ENCODE measurements around the gene IMPA2. TPM values are rescaled to one million over a fixed set of nuclear protein-coding genes. Genes with fewer than 3 reads are reported as not detected.

IMPA2 gene
- total and polyA plus RNA-seq, 2 experiments from 2014 or later: 75.6 to 130 TPM

- H3K27me3 ChIP-seq: no peaks in the 10 kb centered on the region
- H3K79me2 ChIP-seq: no peaks in the 10 kb centered on the region
- no peak for TF ChIP-seq EZH2phosphoT487 (IDR thresholded peaks at IDR 0.05; ENCODE audit: low read depth, severe bottlenecking, unreplicated experiment)
- H2AFZ ChIP-seq: no peak overlapping the region
- no peaks in the 10 kb centered on the region for H3K9me3 ChIP-seq (ENCODE audit: low read depth)
- H3K27ac ChIP-seq: peak overlapping the region; percentile 97
- H3K4me3 ChIP-seq: no peak overlapping the region
- WGBS (ENCODE audit: low lambda C conversion rate, missing lambda C conversion rate): 71% methylated on average over 1 of the region's 1 CpG
- peaks cover 39% of the 10 kb centered on the region for H3K4me1 ChIP-seq (ENCODE audit: insufficient read depth)
- DNase-seq (ENCODE audit: low spot score): peak; percentile 5
- H3K9me2 ChIP-seq (replicated peaks; ENCODE audit: insufficient read depth): no peaks in the 10 kb centered on the region
- no peak overlapping the region for H3K4me2 ChIP-seq
- H4K20me1 ChIP-seq (ENCODE audit: insufficient read depth, poor library complexity, severe bottlenecking): no peaks in the 10 kb centered on the region
- no peaks in the 10 kb centered on the region for H3K36me3 ChIP-seq (replicated peaks; ENCODE audit: insufficient read depth, low read depth)
Observed at GRCh38 chr18:12003894-12004293, 22.6 kb downstream of the IMPA2 start.

DNA sequence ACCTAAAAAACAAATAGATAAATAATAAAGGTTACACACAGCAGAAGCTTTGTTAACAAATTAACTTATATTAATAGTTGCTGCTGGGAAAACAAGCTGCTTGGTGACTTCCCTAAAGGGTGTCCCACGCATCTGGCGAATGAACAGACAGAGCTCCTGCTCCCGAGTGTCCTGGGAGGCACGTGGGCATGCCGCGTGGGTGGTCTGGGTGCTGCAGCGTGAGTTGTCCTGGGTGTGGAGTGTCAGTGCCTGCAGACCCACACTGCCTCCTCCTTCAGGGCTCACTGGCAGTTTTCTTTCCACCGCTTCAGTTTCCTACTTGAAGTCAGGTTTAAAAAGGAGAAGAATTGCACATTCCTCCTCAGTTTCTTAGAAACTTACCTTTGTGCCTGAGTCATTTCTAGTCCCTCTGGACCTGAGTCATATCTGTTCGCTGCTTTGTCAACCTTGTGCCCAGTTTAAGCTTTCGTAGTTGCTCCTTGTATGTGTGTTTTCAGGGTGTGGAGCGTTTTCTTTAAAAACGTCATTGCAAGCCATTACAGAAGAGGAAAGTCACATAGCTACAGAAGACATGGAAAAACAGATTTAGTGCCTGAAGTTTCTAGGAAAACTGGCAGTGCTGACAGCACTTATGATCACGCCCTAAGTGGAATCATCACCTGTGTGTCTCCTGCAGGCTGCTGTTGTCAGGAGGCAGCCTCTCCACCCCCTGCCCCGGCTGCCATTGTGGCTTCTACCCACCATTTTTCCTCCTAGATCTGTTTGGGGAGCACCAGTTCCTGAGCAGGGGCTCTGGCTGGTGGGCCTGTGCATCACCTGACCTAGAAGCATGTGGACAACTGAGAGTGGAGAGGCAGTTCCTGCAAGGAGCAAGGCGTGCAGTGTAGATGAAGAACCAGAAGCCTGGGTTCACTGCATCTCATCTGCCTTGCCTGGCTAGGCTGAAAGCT lies 24.5 kb downstream of the IMPA2 start:
- peak; percentile 73 for DNase-seq (ENCODE audit: low spot score)
- H3K4me3 ChIP-seq: no peak overlapping the region
- no peaks in the 10 kb centered on the region for H3K79me2 ChIP-seq
- no peaks in the 10 kb centered on the region for H3K36me3 ChIP-seq (replicated peaks; ENCODE audit: insufficient read depth, low read depth)
- H3K9me3 ChIP-seq (ENCODE audit: low read depth): no peaks in the 10 kb centered on the region
- H3K27ac ChIP-seq: peak overlapping the region; percentile 97
- H2AFZ ChIP-seq: no peak overlapping the region
- H3K4me1 ChIP-seq (ENCODE audit: insufficient read depth): peaks cover 39% of the 10 kb centered on the region
- TF ChIP-seq CTCF (IDR thresholded peaks at IDR 0.05; ENCODE audit: poor library complexity): no peak
- TF ChIP-seq EZH2phosphoT487 (IDR thresholded peaks at IDR 0.05; ENCODE audit: low read depth, severe bottlenecking, unreplicated experiment): no peak
- TF ChIP-seq EZH2 (IDR thresholded peaks at IDR 0.05; ENCODE audit: borderline replicate concordance): no peak
- no peaks in the 10 kb centered on the region for H3K9me2 ChIP-seq (replicated peaks; ENCODE audit: insufficient read depth)
- no peaks in the 10 kb centered on the region for H3K27me3 ChIP-seq
- H4K20me1 ChIP-seq (ENCODE audit: insufficient read depth, poor library complexity, severe bottlenecking): no peaks in the 10 kb centered on the region
- WGBS (ENCODE audit: low lambda C conversion rate, missing lambda C conversion rate): 63% methylated on average over 15 of the region's 15 CpGs
- H3K4me2 ChIP-seq: peak overlapping the region; percentile 41

DNA sequence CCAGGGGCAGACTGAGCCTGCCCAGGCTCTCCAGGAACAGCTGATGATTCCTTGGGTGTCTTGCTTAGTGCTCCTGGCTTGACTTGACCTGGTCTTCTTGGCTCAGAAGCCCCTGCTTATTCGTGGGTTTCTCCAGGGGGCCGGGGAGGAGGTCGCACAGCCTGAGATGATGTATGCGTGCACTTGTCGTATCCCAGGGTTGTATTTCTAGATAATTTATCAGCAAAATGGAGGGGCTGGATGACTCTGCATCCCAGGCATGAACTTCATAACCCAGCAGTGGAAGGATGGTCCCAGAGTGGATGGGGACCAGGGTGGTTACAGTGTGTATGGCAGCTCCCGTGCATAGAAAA lies 25.2 kb downstream of the IMPA2 start:
- no peaks in the 10 kb centered on the region for H3K27me3 ChIP-seq
- H4K20me1 ChIP-seq (ENCODE audit: insufficient read depth, poor library complexity, severe bottlenecking): no peaks in the 10 kb centered on the region
- no peak overlapping the region for H3K4me3 ChIP-seq
- peak overlapping the region; percentile 40 for H3K4me2 ChIP-seq
- H3K9me2 ChIP-seq (replicated peaks; ENCODE audit: insufficient read depth): no peaks in the 10 kb centered on the region
- no peak for TF ChIP-seq EZH2phosphoT487 (IDR thresholded peaks at IDR 0.05; ENCODE audit: low read depth, severe bottlenecking, unreplicated experiment)
- TF ChIP-seq EZH2 (IDR thresholded peaks at IDR 0.05; ENCODE audit: borderline replicate concordance): no peak
- TF ChIP-seq CTCF (IDR thresholded peaks at IDR 0.05; ENCODE audit: poor library complexity): no peak
- 95% methylated on average over 6 of the region's 6 CpGs for WGBS (ENCODE audit: low lambda C conversion rate, missing lambda C conversion rate)
- H3K36me3 ChIP-seq (replicated peaks; ENCODE audit: insufficient read depth, low read depth): no peaks in the 10 kb centered on the region
- no peaks in the 10 kb centered on the region for H3K9me3 ChIP-seq (ENCODE audit: low read depth)
- no peak overlapping the region for H2AFZ ChIP-seq
- peak overlapping the region; percentile 97 for H3K27ac ChIP-seq
- H3K79me2 ChIP-seq: no peaks in the 10 kb centered on the region
- no peak for DNase-seq (ENCODE audit: low spot score)
- H3K4me1 ChIP-seq (ENCODE audit: insufficient read depth): peaks cover 36% of the 10 kb centered on the region

GRCh38 chr18:12007063-12007462 lies 25.8 kb downstream of the IMPA2 start:
- H3K9me2 ChIP-seq (replicated peaks; ENCODE audit: insufficient read depth): no peaks in the 10 kb centered on the region
- H3K4me3 ChIP-seq: no peak overlapping the region
- TF ChIP-seq CTCF (IDR thresholded peaks at IDR 0.05; ENCODE audit: poor library complexity): no peak
- no peak for TF ChIP-seq EZH2phosphoT487 (IDR thresholded peaks at IDR 0.05; ENCODE audit: low read depth, severe bottlenecking, unreplicated experiment)
- TF ChIP-seq EZH2 (IDR thresholded peaks at IDR 0.05; ENCODE audit: borderline replicate concordance): no peak
- no peaks in the 10 kb centered on the region for H3K79me2 ChIP-seq
- peaks cover 36% of the 10 kb centered on the region for H3K4me1 ChIP-seq (ENCODE audit: insufficient read depth)
- WGBS (ENCODE audit: low lambda C conversion rate, missing lambda C conversion rate): 95% methylated on average over 12 of the region's 12 CpGs
- H4K20me1 ChIP-seq (ENCODE audit: insufficient read depth, poor library complexity, severe bottlenecking): no peaks in the 10 kb centered on the region
- H3K9me3 ChIP-seq (ENCODE audit: low read depth): no peaks in the 10 kb centered on the region
- H3K27ac ChIP-seq: peak overlapping the region; percentile 97
- no peaks in the 10 kb centered on the region for H3K27me3 ChIP-seq
- no peak overlapping the region for H3K4me2 ChIP-seq
- no peak overlapping the region for H2AFZ ChIP-seq
- DNase-seq (ENCODE audit: low spot score): no peak
- no peaks in the 10 kb centered on the region for H3K36me3 ChIP-seq (replicated peaks; ENCODE audit: insufficient read depth, low read depth)

Data from hepatocyte (in vitro differentiated cells).